Suppressor macrophage treated with lipopolysaccharide for 4 hours (primary cell): ENCODE data around the gene COL8A1.

Experiments
- DNase-seq: peaks from one replicate; pipeline ENCODE4 v3.0.0-alpha.2; 2020

Gene COL8A1

GRCh38 chr3:99640214-99640851 lies 1.9 kb downstream of the COL8A1 start:
- DNase-seq: no peak

GRCh38 chr3:99641480-99641879 lies 3.1 kb downstream of the COL8A1 start:
- no peak for DNase-seq

- DNase-seq: no peak
Observed at GRCh38 chr3:99641982-99642381, 3.6 kb downstream of the COL8A1 start.

- no peak for DNase-seq
Observed at GRCh38 chr3:99644017-99644416, 5.6 kb downstream of the COL8A1 start.

GRCh38 chr3:99644746-99645145 lies 6.4 kb downstream of the COL8A1 start:
- DNase-seq: no peak

- DNase-seq: peak; percentile 0
Observed at GRCh38 chr3:99645277-99646106, 7.1 kb downstream of the COL8A1 start.

GRCh38 chr3:99646107-99646435 lies 7.7 kb downstream of the COL8A1 start:
- no peak for DNase-seq

GRCh38 chr3:99647081-99647480 lies 8.7 kb downstream of the COL8A1 start:
- DNase-seq: no peak

GRCh38 chr3:99648101-99648500 lies 9.7 kb downstream of the COL8A1 start:
- peak; percentile 1 for DNase-seq

- no peak for DNase-seq
Observed at GRCh38 chr3:99648516-99648915, 10.1 kb downstream of the COL8A1 start.

- no peak for DNase-seq
Observed at GRCh38 chr3:99651531-99651930, 13.1 kb downstream of the COL8A1 start.

- no peak for DNase-seq
Observed at GRCh38 chr3:99656624-99657023, 18.2 kb downstream of the COL8A1 start.

GRCh38 chr3:99658274-99658673 lies 19.9 kb downstream of the COL8A1 start:
- no peak for DNase-seq

GRCh38 chr3:99659032-99659431 lies 20.6 kb downstream of the COL8A1 start:
- peak; percentile 6 for DNase-seq

GRCh38 chr3:99659951-99660350 lies 21.6 kb downstream of the COL8A1 start:
- DNase-seq: no peak

GRCh38 chr3:99662838-99663570 lies 24.6 kb downstream of the COL8A1 start:
- DNase-seq: no peak

- DNase-seq: no peak
Observed at GRCh38 chr3:99663977-99664376, 25.6 kb downstream of the COL8A1 start.

GRCh38 chr3:99665017-99665416 lies 26.6 kb downstream of the COL8A1 start:
- DNase-seq: no peak

GRCh38 chr3:99666201-99666600 lies 27.8 kb downstream of the COL8A1 start:
- DNase-seq: no peak

GRCh38 chr3:99668044-99668443 lies 29.6 kb downstream of the COL8A1 start:
- DNase-seq: no peak

- DNase-seq: no peak
Observed at GRCh38 chr3:99669879-99670555, 31.6 kb downstream of the COL8A1 start.

- no peak for DNase-seq
Observed at GRCh38 chr3:99670556-99670950, 32.2 kb downstream of the COL8A1 start.

- DNase-seq: no peak
Observed at GRCh38 chr3:99674086-99674789, 35.8 kb downstream of the COL8A1 start.
